Measurements from ENCODE around the gene XXYLT1.

DNA sequence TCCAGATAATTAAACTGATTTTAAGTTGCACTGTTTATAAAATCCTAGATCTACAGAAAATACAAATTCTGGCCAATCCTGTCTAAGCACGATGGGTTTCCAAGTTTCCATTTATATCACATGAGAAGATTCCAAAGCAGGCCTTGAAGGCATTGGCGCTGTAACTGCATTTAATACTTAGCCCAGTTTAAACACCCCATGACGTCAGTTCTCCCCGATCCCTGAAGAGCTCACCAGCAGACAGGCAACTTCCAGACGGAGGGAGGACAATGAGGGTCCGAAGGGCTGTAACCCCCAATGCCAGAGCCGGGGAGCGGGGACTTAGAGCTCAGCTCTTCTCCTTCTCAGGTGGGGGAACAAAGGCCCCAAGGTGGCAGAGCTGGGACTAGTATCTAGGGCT is 117.3 kb downstream of the XXYLT1 start:
- TF ChIP-seq POLR2A (IDR thresholded peaks at IDR 0.05) = no peak
- TF ChIP-seq CTCF (IDR thresholded peaks at IDR 0.05) = no peak
- no peak for TF ChIP-seq POLR2AphosphoS5 (IDR thresholded peaks at IDR 0.05; ENCODE audit: insufficient read depth in 1 of 2, low read depth in 1 of 2)

All from vagina (tissue), 2 donors.